GM18520 (cell line): ENCODE results near the gene PRDM16.

Experiments used
- ATAC-seq: cut with Tn5 transposase; IDR thresholded peaks from one replicate; pipeline ENCODE4 v1.9.1; 2021; ENCODE audit not compliant: unreplicated experiment

The PRDM16 gene

DNA sequence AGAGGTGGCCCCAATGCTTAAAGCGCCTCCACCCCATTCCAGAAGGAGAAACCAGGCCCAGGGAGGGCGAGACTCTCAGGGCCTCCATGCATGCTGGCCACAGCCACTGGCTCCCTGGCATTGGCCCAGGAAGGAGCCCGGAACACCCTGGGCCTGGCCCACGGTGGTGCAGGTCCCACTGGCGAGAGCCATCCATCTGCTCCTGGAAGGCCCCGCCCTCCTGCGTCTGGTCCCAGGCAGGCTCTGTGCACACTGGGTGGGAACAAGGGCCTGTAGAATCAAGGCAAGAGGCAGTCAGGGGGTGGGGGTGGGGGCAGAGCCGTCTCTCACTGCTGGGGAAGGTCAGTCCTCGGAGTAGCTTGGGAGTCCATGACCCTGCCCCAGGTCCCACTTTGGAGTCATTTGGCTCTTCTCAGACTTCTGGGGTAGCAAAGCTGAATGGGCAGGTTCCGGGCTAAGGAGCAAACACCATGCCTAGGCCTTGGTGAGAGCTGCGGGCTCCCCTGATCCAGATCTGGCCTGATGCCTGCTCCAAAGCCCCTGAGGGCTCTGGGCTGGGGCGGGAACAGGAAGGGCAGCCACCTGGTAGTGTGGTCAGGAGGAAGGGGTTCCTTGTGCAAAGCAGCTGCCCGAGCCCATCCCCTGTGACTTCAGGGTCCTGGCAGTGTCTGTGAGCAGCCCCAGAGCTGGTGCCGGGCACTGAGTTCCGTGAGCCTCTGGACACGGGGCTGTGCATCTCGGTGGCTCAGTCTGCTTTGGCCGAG, 278.4 kb downstream of the PRDM16 start:
- ATAC-seq: no peak

- ATAC-seq: no peak
These were observed 279.3 kb downstream of the PRDM16 start for GRCh38 chr1:3348196-3348865.

- no peak for ATAC-seq
These were observed 280.4 kb downstream of the PRDM16 start for GRCh38 chr1:3349161-3349967.

DNA sequence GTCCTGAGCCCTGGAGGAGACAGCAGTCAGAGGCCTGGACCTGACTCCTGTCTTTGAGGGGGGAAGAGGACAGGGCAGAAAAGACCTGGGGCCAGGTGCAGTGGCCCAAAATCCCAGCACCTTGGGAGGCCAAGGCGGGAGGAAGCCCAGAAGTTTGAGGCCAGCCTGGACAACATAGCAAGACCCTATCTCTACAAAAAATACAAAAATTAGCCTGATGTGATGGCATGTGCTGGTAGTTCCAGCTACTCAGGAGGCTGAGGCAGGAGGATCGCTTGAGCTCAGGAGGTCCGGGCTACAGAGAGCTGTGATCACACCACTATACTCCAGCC, 280.9 kb downstream of the PRDM16 start:
- ATAC-seq: no peak

- no peak for ATAC-seq
These were observed 281.7 kb downstream of the PRDM16 start for GRCh38 chr1:3350506-3351261.

DNA sequence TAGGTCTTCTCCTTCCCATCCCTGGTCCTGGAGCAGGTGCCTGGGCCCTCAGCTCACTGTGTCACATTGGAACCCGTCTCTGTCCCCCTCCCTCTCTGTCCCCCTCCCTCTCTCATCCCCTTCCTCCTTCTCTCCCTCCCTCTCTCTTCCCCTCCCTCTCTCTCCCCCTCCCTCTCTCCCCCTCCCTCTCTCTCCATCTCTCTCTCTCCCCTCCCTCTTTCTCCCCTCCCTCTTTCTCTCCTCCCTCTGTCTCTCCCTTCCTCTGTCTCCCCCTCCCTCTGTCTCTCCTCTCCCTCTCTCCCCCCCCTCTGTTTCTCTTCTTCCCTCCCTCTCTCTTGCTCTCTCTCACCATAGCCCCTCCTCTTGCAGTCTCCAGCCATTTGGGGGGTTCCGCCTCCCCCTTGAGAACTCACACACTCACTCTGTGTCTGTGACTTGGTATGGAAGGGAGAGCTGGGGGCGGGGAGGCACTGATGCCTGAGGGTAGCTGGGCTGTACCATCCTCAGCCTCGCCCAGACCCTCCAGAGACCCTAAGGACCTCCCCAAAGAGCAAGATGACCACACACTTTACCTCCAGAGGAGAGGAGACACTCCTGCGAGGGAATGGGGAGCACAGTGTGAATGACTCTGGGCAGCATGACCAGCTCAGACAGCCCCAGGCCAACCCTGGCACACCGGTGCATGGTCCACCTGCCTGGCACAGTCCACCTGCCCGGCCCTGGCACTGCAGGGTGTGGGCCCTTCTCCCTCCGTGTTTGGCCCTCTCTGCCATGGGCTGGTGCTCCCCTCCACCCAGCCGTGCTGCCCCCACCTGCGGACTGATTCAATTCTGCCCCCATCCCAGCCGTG, 282.7 kb downstream of the PRDM16 start:
- ATAC-seq: no peak

DNA sequence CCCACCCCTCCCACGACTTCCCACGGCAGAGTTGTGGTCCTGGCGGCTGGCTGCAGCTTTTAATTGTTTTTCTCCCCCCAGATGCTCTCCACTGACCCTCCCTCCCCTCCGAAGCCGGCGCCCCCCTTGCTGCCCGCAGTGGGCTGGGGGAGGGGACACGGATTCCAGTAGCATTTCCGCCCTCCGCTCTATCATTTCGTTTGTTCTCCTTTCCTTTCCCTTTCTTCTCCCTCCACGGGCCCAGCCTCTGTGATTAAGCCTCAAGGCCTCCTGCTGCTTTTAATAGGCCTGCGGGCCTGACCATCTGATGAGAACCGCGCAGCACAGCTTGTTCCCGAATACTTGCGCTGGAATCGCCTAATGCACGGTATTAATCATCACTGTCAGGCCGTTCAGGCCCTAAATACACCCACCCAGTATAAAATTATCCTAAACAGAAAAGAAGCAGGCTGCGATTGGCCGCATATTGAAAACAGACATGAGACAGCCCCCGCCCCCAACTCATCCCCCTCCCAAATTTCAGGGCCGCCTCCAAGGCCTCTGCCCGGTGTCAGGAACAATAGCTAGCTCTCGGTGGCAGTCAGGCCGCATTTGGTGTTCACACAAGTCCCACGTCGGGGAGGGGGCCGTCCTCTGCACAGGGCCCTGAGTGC, 283.4 kb downstream of the PRDM16 start:
- ATAC-seq: no peak

- ATAC-seq: no peak
These were observed 283.9 kb downstream of the PRDM16 start for GRCh38 chr1:3352952-3353331.

GRCh38 chr1:3353876-3354275, 284.9 kb downstream of the PRDM16 start:
- ATAC-seq: no peak

GRCh38 chr1:3355089-3355488, 286.1 kb downstream of the PRDM16 start:
- ATAC-seq: no peak

- no peak for ATAC-seq
These were observed 287.2 kb downstream of the PRDM16 start for GRCh38 chr1:3355894-3356826.

DNA sequence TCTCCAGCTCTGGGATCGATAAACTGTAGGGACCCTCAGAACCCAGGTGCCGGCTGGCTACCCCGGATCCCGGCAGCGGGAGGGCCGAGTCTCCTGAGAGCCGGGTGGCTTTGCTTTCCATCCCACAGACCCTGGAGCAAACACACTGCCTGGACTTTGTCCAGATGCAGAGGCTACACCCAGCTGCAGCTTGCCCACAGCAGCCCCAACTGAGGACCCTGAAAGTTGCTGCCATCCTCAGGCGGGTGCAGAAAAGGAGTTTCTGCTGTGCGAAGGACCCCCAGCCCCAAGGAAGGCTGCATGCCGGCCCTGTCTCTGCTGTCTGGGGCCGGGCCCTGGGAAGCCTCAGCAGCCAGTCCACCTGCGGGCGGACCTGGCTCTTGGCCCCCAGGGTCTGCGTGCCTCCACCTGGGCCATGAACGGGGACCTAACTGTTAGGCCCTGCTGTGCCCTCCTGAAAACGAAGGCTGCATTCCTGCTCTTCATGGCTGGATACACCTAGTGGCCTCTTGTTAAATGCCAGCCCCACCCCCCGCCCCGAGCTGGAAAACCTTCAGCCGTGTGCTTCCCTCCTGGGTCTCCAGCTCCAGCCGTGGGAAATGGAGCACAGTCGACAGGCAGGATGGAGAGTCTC, 287.9 kb downstream of the PRDM16 start:
- no peak for ATAC-seq

GRCh38 chr1:3357526-3358297, 288.7 kb downstream of the PRDM16 start:
- ATAC-seq: no peak

GRCh38 chr1:3359351-3359750, 290.3 kb downstream of the PRDM16 start:
- no peak for ATAC-seq

- ATAC-seq: no peak
These were observed 290.9 kb downstream of the PRDM16 start for GRCh38 chr1:3359756-3360440.

- no peak for ATAC-seq
These were observed 291.7 kb downstream of the PRDM16 start for GRCh38 chr1:3360646-3361257.

GRCh38 chr1:3363023-3363422, 294.0 kb downstream of the PRDM16 start:
- ATAC-seq: no peak
